Panc1 (cell line): ENCODE data around the gene SLC6A4. TPM values are rescaled to one million over a fixed set of nuclear protein-coding genes. Genes with fewer than 3 reads are reported as not detected.

Source experiments
- ATAC-seq: fragments of 200-7000 bp; cut with Tn5 transposase; 2 replicates; pipeline ENCODE4 v1.9.1; 2020; ENCODE audit warnings: mild to moderate bottlenecking, moderate library complexity
- BruUV-seq: library from RNA; stranded (reverse); fragments of 400-500 nt; replicated peaks from 2 replicates; lab custom pipeline; 2021; lab: Mats Ljungman, UMichigan
- CTCF ChIA-PET: fragments of 300-600 bp; sonication (Branson Sonifier 250); formaldehyde crosslinking; loops from one replicate; lab custom pipeline; 2022; ENCODE audit warnings: antibody characterized with exemption; lab: Charles Lee
- POLR2A ChIA-PET: fragments of 300-600 bp; sonication (Branson Sonifier 250); formaldehyde crosslinking; loops from one replicate; lab custom pipeline; 2022; ENCODE audit warnings: antibody characterized with exemption; lab: Charles Lee
- DNase-seq: peaks from one replicate; pipeline ENCODE4 v3.0.0-alpha.2; 2010; ENCODE audit warnings: low read depth, low spot score
- H3K27ac ChIP-seq: 2 replicates; pipeline ENCODE4 v1.5.1; 2011; ENCODE audit warnings: mild to moderate bottlenecking, low read length, inconsistent platforms
- H3K27me3 ChIP-seq: fragments of 200-500 bp; sonication (Bioruptor generic); 2 replicates; pipeline ENCODE4 v1.6.0; 2014; ENCODE audit warnings: low read length, inconsistent platforms; ENCODE audit not compliant: control insufficient read depth, insufficient read depth
- H3K36me3 ChIP-seq: fragments of 200-500 bp; sonication (Bioruptor generic); 2 replicates; pipeline ENCODE4 v1.5.1; 2014; ENCODE audit warnings: inconsistent platforms, mild to moderate bottlenecking, low read length, moderate library complexity; ENCODE audit not compliant: control insufficient read depth, insufficient read depth
- H3K4me1 ChIP-seq: 2 replicates; pipeline ENCODE4 v1.5.1; 2011; ENCODE audit warnings: inconsistent platforms, mild to moderate bottlenecking, low read length, moderate library complexity; ENCODE audit not compliant: control insufficient read depth, insufficient read depth
- H3K4me3 ChIP-seq, 2 experiments: 2 replicates each; pipeline ENCODE4 v1.5.1; 2011 to 2012; ENCODE audit warnings: low read depth in 2 of 2, low read length in 2 of 2, mild to moderate bottlenecking in 2 of 2, inconsistent platforms in 1 of 2, moderate library complexity in 1 of 2
- H3K9me3 ChIP-seq: fragments of 200-500 bp; sonication (Bioruptor generic); 2 replicates; pipeline ENCODE4 v1.5.1; 2014; ENCODE audit warnings: low read depth, mild to moderate bottlenecking, inconsistent platforms, low read length, moderate library complexity; ENCODE audit not compliant: control insufficient read depth, insufficient read depth
- POLR2AphosphoS5 ChIP-seq: IDR thresholded peaks from 2 replicates; pipeline ENCODE4 v1.6.1; 2012; ENCODE audit warnings: mild to moderate bottlenecking, low read depth, low read length, moderate library complexity
- SIN3A ChIP-seq: IDR thresholded peaks from 2 replicates; pipeline ENCODE4 v1.6.1; 2012; ENCODE audit warnings: low read depth, mild to moderate bottlenecking, low read length, moderate library complexity, borderline replicate concordance; ENCODE audit not compliant: insufficient read depth
- TCF7L2 ChIP-seq: IDR thresholded peaks from 2 replicates; pipeline ENCODE4 v1.6.1; 2011; ENCODE audit warnings: mild to moderate bottlenecking, low read depth, low read length, inconsistent platforms
- in situ Hi-C: cut with HindIII; loops from 2 replicates; pipeline ENCODE4 v1.10.0; 2016; ENCODE audit warnings: low sequenced_read_pairs, low pct_unique_long_range_greater_than_20kb
- intact Hi-C: fragments of 100-400 bp; cut with micrococcal nuclease; formaldehyde crosslinking; loops from one replicate; pipeline ENCODE4 v1.10.0; 2022; ENCODE audit not compliant: unreplicated experiment
- total RNA-seq: library from RNA; stranded (reverse); gene quantifications from one replicate; pipeline ENCODE4 v1.2.1, GENCODE V29; 2021; ENCODE audit not compliant: unreplicated experiment
- TF ChIP-seq, protein P1 (sequence below), 2 experiments: IDR thresholded peaks; 2 replicates each; pipeline ENCODE4 v1.6.1; 2011 to 2012; ENCODE audit warnings: low read depth in 2 of 2, control low read depth in 1 of 2, low read length in 1 of 2, mild to moderate bottlenecking in 1 of 2, moderate library complexity in 1 of 2; ENCODE audit not compliant: insufficient read depth in 1 of 2
- TF ChIP-seq, protein P2 (sequence below): fragments of 450-650 bp; IDR thresholded peaks from 2 replicates; pipeline ENCODE4 v1.5.1; 2017; ENCODE audit warnings: mild to moderate bottlenecking

Gene SLC6A4
- total RNA-seq, 1 experiment from 2014 or later, result not detected

DNA sequence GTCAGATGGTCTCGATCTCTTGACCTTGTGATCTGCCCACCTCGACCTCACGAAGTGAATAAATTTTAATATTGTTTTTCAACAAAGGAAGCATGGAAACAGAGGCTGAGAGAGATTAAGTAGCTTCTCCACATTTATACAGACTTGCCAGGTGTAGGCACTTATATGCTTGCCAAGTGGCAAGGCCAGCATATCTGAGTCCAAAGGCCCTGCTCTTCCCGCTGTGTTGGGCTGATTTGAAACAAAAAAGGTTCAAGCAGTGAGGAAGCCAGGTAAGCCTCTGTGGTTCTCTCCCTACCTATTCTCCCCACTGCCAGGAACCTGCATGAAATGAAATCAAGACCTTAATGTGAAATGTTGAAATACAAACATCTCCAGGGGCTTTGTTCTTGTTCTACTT lies 7.5 kb upstream of the SLC6A4 start:
- in situ Hi-C loops (no loop called here), intact Hi-C loops (no loop called here)
- BruUV-seq, result no TSS peak
- DNase-seq (no peak), ATAC-seq (no peak)
- Histone ChIP-seq H3K4me1 (no peaks in the 10 kb centered on the region), H3K36me3 (no peaks in the 10 kb centered on the region), H3K9me3 (no peaks in the 10 kb centered on the region), H3K27ac (no peak overlapping the region), H3K4me3 (no peak overlapping the region), H3K27me3 (no peaks in the 10 kb centered on the region)
- no peak for TF ChIP-seq POLR2AphosphoS5
- TF ChIP-seq, protein P1, sequence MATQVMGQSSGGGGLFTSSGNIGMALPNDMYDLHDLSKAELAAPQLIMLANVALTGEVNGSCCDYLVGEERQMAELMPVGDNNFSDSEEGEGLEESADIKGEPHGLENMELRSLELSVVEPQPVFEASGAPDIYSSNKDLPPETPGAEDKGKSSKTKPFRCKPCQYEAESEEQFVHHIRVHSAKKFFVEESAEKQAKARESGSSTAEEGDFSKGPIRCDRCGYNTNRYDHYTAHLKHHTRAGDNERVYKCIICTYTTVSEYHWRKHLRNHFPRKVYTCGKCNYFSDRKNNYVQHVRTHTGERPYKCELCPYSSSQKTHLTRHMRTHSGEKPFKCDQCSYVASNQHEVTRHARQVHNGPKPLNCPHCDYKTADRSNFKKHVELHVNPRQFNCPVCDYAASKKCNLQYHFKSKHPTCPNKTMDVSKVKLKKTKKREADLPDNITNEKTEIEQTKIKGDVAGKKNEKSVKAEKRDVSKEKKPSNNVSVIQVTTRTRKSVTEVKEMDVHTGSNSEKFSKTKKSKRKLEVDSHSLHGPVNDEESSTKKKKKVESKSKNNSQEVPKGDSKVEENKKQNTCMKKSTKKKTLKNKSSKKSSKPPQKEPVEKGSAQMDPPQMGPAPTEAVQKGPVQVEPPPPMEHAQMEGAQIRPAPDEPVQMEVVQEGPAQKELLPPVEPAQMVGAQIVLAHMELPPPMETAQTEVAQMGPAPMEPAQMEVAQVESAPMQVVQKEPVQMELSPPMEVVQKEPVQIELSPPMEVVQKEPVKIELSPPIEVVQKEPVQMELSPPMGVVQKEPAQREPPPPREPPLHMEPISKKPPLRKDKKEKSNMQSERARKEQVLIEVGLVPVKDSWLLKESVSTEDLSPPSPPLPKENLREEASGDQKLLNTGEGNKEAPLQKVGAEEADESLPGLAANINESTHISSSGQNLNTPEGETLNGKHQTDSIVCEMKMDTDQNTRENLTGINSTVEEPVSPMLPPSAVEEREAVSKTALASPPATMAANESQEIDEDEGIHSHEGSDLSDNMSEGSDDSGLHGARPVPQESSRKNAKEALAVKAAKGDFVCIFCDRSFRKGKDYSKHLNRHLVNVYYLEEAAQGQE (IDR thresholded peaks at IDR 0.05; ENCODE audit: insufficient read depth in 1 of 2, low read depth in 2 of 2, low read length in 1 of 2), result no peak
- no peak for TF ChIP-seq TCF7L2
- no peak for TF ChIP-seq SIN3A
- TF ChIP-seq, protein P2, sequence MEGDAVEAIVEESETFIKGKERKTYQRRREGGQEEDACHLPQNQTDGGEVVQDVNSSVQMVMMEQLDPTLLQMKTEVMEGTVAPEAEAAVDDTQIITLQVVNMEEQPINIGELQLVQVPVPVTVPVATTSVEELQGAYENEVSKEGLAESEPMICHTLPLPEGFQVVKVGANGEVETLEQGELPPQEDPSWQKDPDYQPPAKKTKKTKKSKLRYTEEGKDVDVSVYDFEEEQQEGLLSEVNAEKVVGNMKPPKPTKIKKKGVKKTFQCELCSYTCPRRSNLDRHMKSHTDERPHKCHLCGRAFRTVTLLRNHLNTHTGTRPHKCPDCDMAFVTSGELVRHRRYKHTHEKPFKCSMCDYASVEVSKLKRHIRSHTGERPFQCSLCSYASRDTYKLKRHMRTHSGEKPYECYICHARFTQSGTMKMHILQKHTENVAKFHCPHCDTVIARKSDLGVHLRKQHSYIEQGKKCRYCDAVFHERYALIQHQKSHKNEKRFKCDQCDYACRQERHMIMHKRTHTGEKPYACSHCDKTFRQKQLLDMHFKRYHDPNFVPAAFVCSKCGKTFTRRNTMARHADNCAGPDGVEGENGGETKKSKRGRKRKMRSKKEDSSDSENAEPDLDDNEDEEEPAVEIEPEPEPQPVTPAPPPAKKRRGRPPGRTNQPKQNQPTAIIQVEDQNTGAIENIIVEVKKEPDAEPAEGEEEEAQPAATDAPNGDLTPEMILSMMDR, result no peak
- CTCF ChIA-PET, result no interaction called here
- POLR2A ChIA-PET, result interaction anchor here (0.7 kb wide), 1 partner anchor 36 kb away, joined by 7 read pairs; no protein-coding TSS in a partner anchor

DNA sequence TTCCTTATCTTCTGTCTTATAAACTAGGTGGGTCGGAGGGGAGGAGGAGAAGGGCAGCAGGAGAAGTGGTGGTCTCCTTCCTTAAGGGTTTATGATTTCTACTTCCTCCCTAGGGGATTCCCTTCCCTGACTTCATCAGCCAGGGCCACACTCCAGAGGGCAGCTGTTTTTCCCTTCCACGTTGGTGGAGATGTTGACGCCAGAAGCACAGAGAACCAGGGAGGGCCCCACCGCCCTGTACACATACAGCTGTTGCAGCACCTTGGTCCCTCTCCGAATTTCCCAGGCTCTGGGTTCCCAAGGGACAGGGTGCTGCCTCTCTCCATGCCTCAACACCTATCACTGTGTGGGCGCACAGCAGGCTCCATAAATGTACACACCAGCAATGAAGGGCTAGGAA lies 5.6 kb upstream of the SLC6A4 start:
- intact Hi-C loops, result loop anchor here (2.0 kb wide), 1 partner anchor 20 kb away; no protein-coding TSS in a partner anchor
- Histone ChIP-seq H3K9me3 (no peaks in the 10 kb centered on the region), H3K36me3 (no peaks in the 10 kb centered on the region), H3K4me3 (no peak overlapping the region), H3K4me1 (peaks cover 13% of the 10 kb centered on the region), H3K27ac (no peak overlapping the region), H3K27me3 (peaks cover 3% of the 10 kb centered on the region)
- TF ChIP-seq, protein P2, result no peak
- TF ChIP-seq SIN3A (no peak), TCF7L2 (no peak), POLR2AphosphoS5 (no peak)
- TF ChIP-seq, protein P1 (IDR thresholded peaks at IDR 0.05; ENCODE audit: insufficient read depth in 1 of 2, low read depth in 2 of 2, low read length in 1 of 2), result no peak
- in situ Hi-C loops, result no loop called here
- ATAC-seq, result no peak
- ChIA-PET POLR2A (no interaction called here), CTCF (no interaction called here)
- BruUV-seq, result no TSS peak
- no peak for DNase-seq
